HFFc6 (cell line): ENCODE measurements around the gene RBBP6. TPM values are rescaled to one million over a fixed set of nuclear protein-coding genes. Genes with fewer than 3 reads are reported as not detected.
A peak's percentile ranks its signal among the peaks of the same experiment; 100 is the strongest.

Source experiments
- DNase-seq: peaks from one replicate; pipeline ENCODE4 v3.0.0-alpha.2; 2018
- H3K27ac Mint-ChIP-seq: 2 replicates; pipeline ENCODE4 v1.8.0; 2020; ENCODE audit warnings: mild to moderate bottlenecking, mixed read lengths
- H3K27me3 Mint-ChIP-seq: 2 replicates; pipeline ENCODE4 v1.8.0; 2021; ENCODE audit warnings: mild to moderate bottlenecking, moderate library complexity, mixed read lengths; ENCODE audit not compliant: insufficient read depth
- H3K36me3 Mint-ChIP-seq: 2 replicates; pipeline ENCODE4 v1.8.0; 2021; ENCODE audit warnings: low read depth, mixed read lengths
- H3K4me1 Mint-ChIP-seq: 2 replicates; pipeline ENCODE4 v1.8.0; 2020; ENCODE audit warnings: low read depth, mixed read lengths
- H3K4me3 Mint-ChIP-seq: 2 replicates; pipeline ENCODE4 v1.8.0; 2020; ENCODE audit warnings: mild to moderate bottlenecking, moderate library complexity, mixed read lengths
- H3K9me3 Mint-ChIP-seq: 2 replicates; pipeline ENCODE4 v1.8.0; 2020; ENCODE audit warnings: mild to moderate bottlenecking, mixed read lengths
- CTCF ChIP-seq: fragments of 200-600 bp; sonication (generic); IDR thresholded peaks from 2 replicates; pipeline ENCODE4 v1.5.0; 2021; ENCODE audit warnings: antibody characterized with exemption, mild to moderate bottlenecking
- total RNA-seq, 6 experiments: library from RNA; stranded (reverse); fragmentation: NEBNext Ultra II Directional; extraction: Animal tissue kit (Norgen Biotek cat#: 25700); gene quantifications; 2 replicates in 1 of 6; 3 replicates in 5 of 6; pipeline ENCODE4 v1.2.3, GENCODE V29; 2021

The RBBP6 gene
- total RNA-seq, 6 experiments from 2014 or later, result 25.5 to 31.1 (median 29.4) TPM

- no peak overlapping the region for H3K4me3 Mint-ChIP-seq
- no peak for TF ChIP-seq CTCF
- peaks cover 8% of the 10 kb centered on the region for H3K27me3 Mint-ChIP-seq
- H3K9me3 Mint-ChIP-seq, result no peaks in the 10 kb centered on the region
- H3K36me3 Mint-ChIP-seq, result peaks cover 3% of the 10 kb centered on the region
- DNase-seq, result peak; percentile 10
- H3K4me1 Mint-ChIP-seq, result peaks cover 18% of the 10 kb centered on the region
- H3K27ac Mint-ChIP-seq, result no peak overlapping the region
Observed at GRCh38 chr16:24534620-24535019, 4.7 kb upstream of the RBBP6 start.

GRCh38 chr16:24535827-24536226 lies 3.5 kb upstream of the RBBP6 start:
- TF ChIP-seq CTCF, result peak; percentile 25; the same call in 1 of the 2 replicates
- Mint-ChIP-seq H3K4me3 (no peak overlapping the region), H3K9me3 (no peaks in the 10 kb centered on the region), H3K36me3 (peaks cover 11% of the 10 kb centered on the region), H3K27ac (no peak overlapping the region), H3K27me3 (peaks cover 6% of the 10 kb centered on the region), H3K4me1 (peaks cover 18% of the 10 kb centered on the region)
- DNase-seq, result no peak

GRCh38 chr16:24536671-24537070 lies 2.7 kb upstream of the RBBP6 start:
- no peaks in the 10 kb centered on the region for H3K9me3 Mint-ChIP-seq
- H3K27ac Mint-ChIP-seq, result no peak overlapping the region
- H3K4me1 Mint-ChIP-seq, result peaks cover 21% of the 10 kb centered on the region
- no peak overlapping the region for H3K4me3 Mint-ChIP-seq
- no peak for TF ChIP-seq CTCF
- peaks cover 2% of the 10 kb centered on the region; the same call in 1 of the 2 replicates for H3K27me3 Mint-ChIP-seq
- peaks cover 20% of the 10 kb centered on the region for H3K36me3 Mint-ChIP-seq
- DNase-seq, result no peak

- Mint-ChIP-seq H3K36me3 (peaks cover 26% of the 10 kb centered on the region), H3K4me1 (peaks cover 31% of the 10 kb centered on the region), H3K27ac (no peak overlapping the region), H3K4me3 (no peak overlapping the region), H3K9me3 (no peaks in the 10 kb centered on the region), H3K27me3 (peaks cover 2% of the 10 kb centered on the region; the same call in 1 of the 2 replicates)
- TF ChIP-seq CTCF, result no peak
- DNase-seq, result no peak
Observed at GRCh38 chr16:24537474-24538337, 1.7 kb upstream of the RBBP6 start.

GRCh38 chr16:24538756-24539294 lies 541 bp upstream of the RBBP6 start:
- Mint-ChIP-seq H3K27ac (peak overlapping the region; percentile 100), H3K4me3 (peak overlapping the region; percentile 99), H3K4me1 (peaks cover 43% of the 10 kb centered on the region), H3K9me3 (no peaks in the 10 kb centered on the region), H3K27me3 (peaks cover 2% of the 10 kb centered on the region; the same call in 1 of the 2 replicates), H3K36me3 (peaks cover 26% of the 10 kb centered on the region)
- TF ChIP-seq CTCF, result no peak
- peak; percentile 74 for DNase-seq
